Measurements from ENCODE around the gene VWC2.

The VWC2 gene

GRCh38 chr7:49885593-49886285 is 112.3 kb downstream of the VWC2 start:
- no peaks in the 10 kb centered on the region for H3K4me1 ChIP-seq (ENCODE audit: control insufficient read depth in 1 of 2, insufficient read depth in 2 of 2, low read length in 2 of 2)
- H3K27me3 ChIP-seq (ENCODE audit: low read depth, low read length): no peaks in the 10 kb centered on the region
- no peak overlapping the region for H3K4me3 ChIP-seq (ENCODE audit: low read depth in 1 of 2, low read length in 2 of 2)
- no peak overlapping the region for H3K27ac ChIP-seq (ENCODE audit: low read length)
- H3K36me3 ChIP-seq (ENCODE audit: control insufficient read depth in 1 of 2, insufficient read depth in 2 of 2, low read length in 2 of 2): no peaks in the 10 kb centered on the region
- no peaks in the 10 kb centered on the region for H3K9me3 ChIP-seq (ENCODE audit: control insufficient read depth in 1 of 2, low read length in 2 of 2)

- H3K27me3 ChIP-seq (ENCODE audit: low read depth, low read length): no peaks in the 10 kb centered on the region
- no peaks in the 10 kb centered on the region for H3K9me3 ChIP-seq (ENCODE audit: control insufficient read depth in 1 of 2, low read length in 2 of 2)
- no peaks in the 10 kb centered on the region for H3K36me3 ChIP-seq (ENCODE audit: control insufficient read depth in 1 of 2, insufficient read depth in 2 of 2, low read length in 2 of 2)
- H3K27ac ChIP-seq (ENCODE audit: low read length): no peak overlapping the region
- H3K4me1 ChIP-seq (ENCODE audit: control insufficient read depth in 1 of 2, insufficient read depth in 2 of 2, low read length in 2 of 2): no peaks in the 10 kb centered on the region
- no peak overlapping the region for H3K4me3 ChIP-seq (ENCODE audit: low read depth in 1 of 2, low read length in 2 of 2)
Observed at GRCh38 chr7:49892481-49892880, 119.0 kb downstream of the VWC2 start.

GRCh38 chr7:49893131-49893530 is 119.7 kb downstream of the VWC2 start:
- no peak overlapping the region for H3K4me3 ChIP-seq (ENCODE audit: low read depth in 1 of 2, low read length in 2 of 2)
- H3K9me3 ChIP-seq (ENCODE audit: control insufficient read depth in 1 of 2, low read length in 2 of 2): no peaks in the 10 kb centered on the region
- H3K27ac ChIP-seq (ENCODE audit: low read length): no peak overlapping the region
- no peaks in the 10 kb centered on the region for H3K36me3 ChIP-seq (ENCODE audit: control insufficient read depth in 1 of 2, insufficient read depth in 2 of 2, low read length in 2 of 2)
- H3K4me1 ChIP-seq (ENCODE audit: control insufficient read depth in 1 of 2, insufficient read depth in 2 of 2, low read length in 2 of 2): no peaks in the 10 kb centered on the region
- no peaks in the 10 kb centered on the region for H3K27me3 ChIP-seq (ENCODE audit: low read depth, low read length)

GRCh38 chr7:49894543-49894942 is 121.1 kb downstream of the VWC2 start:
- no peak overlapping the region for H3K27ac ChIP-seq (ENCODE audit: low read length)
- no peaks in the 10 kb centered on the region for H3K27me3 ChIP-seq (ENCODE audit: low read depth, low read length)
- H3K4me1 ChIP-seq (ENCODE audit: control insufficient read depth in 1 of 2, insufficient read depth in 2 of 2, low read length in 2 of 2): no peaks in the 10 kb centered on the region
- H3K36me3 ChIP-seq (ENCODE audit: control insufficient read depth in 1 of 2, insufficient read depth in 2 of 2, low read length in 2 of 2): no peaks in the 10 kb centered on the region
- no peak overlapping the region for H3K4me3 ChIP-seq (ENCODE audit: low read depth in 1 of 2, low read length in 2 of 2)
- no peaks in the 10 kb centered on the region for H3K9me3 ChIP-seq (ENCODE audit: control insufficient read depth in 1 of 2, low read length in 2 of 2)

GRCh38 chr7:49911909-49912308 is 138.5 kb downstream of the VWC2 start:
- H3K4me3 ChIP-seq (ENCODE audit: low read depth in 1 of 2, low read length in 2 of 2): no peak overlapping the region
- H3K27me3 ChIP-seq (ENCODE audit: low read depth, low read length): no peaks in the 10 kb centered on the region
- H3K36me3 ChIP-seq (ENCODE audit: control insufficient read depth in 1 of 2, insufficient read depth in 2 of 2, low read length in 2 of 2): no peaks in the 10 kb centered on the region
- no peaks in the 10 kb centered on the region for H3K9me3 ChIP-seq (ENCODE audit: control insufficient read depth in 1 of 2, low read length in 2 of 2)
- H3K4me1 ChIP-seq (ENCODE audit: control insufficient read depth in 1 of 2, insufficient read depth in 2 of 2, low read length in 2 of 2): no peaks in the 10 kb centered on the region
- no peak overlapping the region for H3K27ac ChIP-seq (ENCODE audit: low read length)

- no peak overlapping the region for H3K4me3 ChIP-seq (ENCODE audit: low read depth in 1 of 2, low read length in 2 of 2)
- H3K27ac ChIP-seq (ENCODE audit: low read length): no peak overlapping the region
- no peaks in the 10 kb centered on the region for H3K4me1 ChIP-seq (ENCODE audit: control insufficient read depth in 1 of 2, insufficient read depth in 2 of 2, low read length in 2 of 2)
- H3K36me3 ChIP-seq (ENCODE audit: control insufficient read depth in 1 of 2, insufficient read depth in 2 of 2, low read length in 2 of 2): no peaks in the 10 kb centered on the region
- H3K27me3 ChIP-seq (ENCODE audit: low read depth, low read length): no peaks in the 10 kb centered on the region
- H3K9me3 ChIP-seq (ENCODE audit: control insufficient read depth in 1 of 2, low read length in 2 of 2): no peaks in the 10 kb centered on the region
Observed at GRCh38 chr7:49926720-49927119, 153.3 kb downstream of the VWC2 start.

GRCh38 chr7:49927631-49928030 is 154.2 kb downstream of the VWC2 start:
- Histone ChIP-seq H3K4me3 (ENCODE audit: low read depth in 1 of 2, low read length in 2 of 2) (no peak overlapping the region), H3K36me3 (ENCODE audit: control insufficient read depth in 1 of 2, insufficient read depth in 2 of 2, low read length in 2 of 2) (no peaks in the 10 kb centered on the region), H3K27ac (ENCODE audit: low read length) (no peak overlapping the region), H3K4me1 (ENCODE audit: control insufficient read depth in 1 of 2, insufficient read depth in 2 of 2, low read length in 2 of 2) (no peaks in the 10 kb centered on the region), H3K27me3 (ENCODE audit: low read depth, low read length) (no peaks in the 10 kb centered on the region), H3K9me3 (ENCODE audit: control insufficient read depth in 1 of 2, low read length in 2 of 2) (no peaks in the 10 kb centered on the region)

GRCh38 chr7:49928787-49929186 is 155.3 kb downstream of the VWC2 start:
- Histone ChIP-seq H3K27ac (ENCODE audit: low read length) (no peak overlapping the region), H3K27me3 (ENCODE audit: low read depth, low read length) (no peaks in the 10 kb centered on the region), H3K4me3 (ENCODE audit: low read depth in 1 of 2, low read length in 2 of 2) (no peak overlapping the region), H3K36me3 (ENCODE audit: control insufficient read depth in 1 of 2, insufficient read depth in 2 of 2, low read length in 2 of 2) (no peaks in the 10 kb centered on the region), H3K9me3 (ENCODE audit: control insufficient read depth in 1 of 2, low read length in 2 of 2) (no peaks in the 10 kb centered on the region), H3K4me1 (ENCODE audit: control insufficient read depth in 1 of 2, insufficient read depth in 2 of 2, low read length in 2 of 2) (no peaks in the 10 kb centered on the region)

- no peak overlapping the region for H3K4me3 ChIP-seq (ENCODE audit: low read depth in 1 of 2, low read length in 2 of 2)
- H3K27me3 ChIP-seq (ENCODE audit: low read depth, low read length): no peaks in the 10 kb centered on the region
- H3K4me1 ChIP-seq (ENCODE audit: control insufficient read depth in 1 of 2, insufficient read depth in 2 of 2, low read length in 2 of 2): no peaks in the 10 kb centered on the region
- no peaks in the 10 kb centered on the region for H3K36me3 ChIP-seq (ENCODE audit: control insufficient read depth in 1 of 2, insufficient read depth in 2 of 2, low read length in 2 of 2)
- H3K9me3 ChIP-seq (ENCODE audit: control insufficient read depth in 1 of 2, low read length in 2 of 2): no peaks in the 10 kb centered on the region
- H3K27ac ChIP-seq (ENCODE audit: low read length): no peak overlapping the region
Observed at GRCh38 chr7:49931627-49932026, 158.2 kb downstream of the VWC2 start.

GRCh38 chr7:49937608-49938007 is 164.2 kb downstream of the VWC2 start:
- Histone ChIP-seq H3K36me3 (ENCODE audit: control insufficient read depth in 1 of 2, insufficient read depth in 2 of 2, low read length in 2 of 2) (no peaks in the 10 kb centered on the region), H3K27ac (ENCODE audit: low read length) (no peak overlapping the region), H3K9me3 (ENCODE audit: control insufficient read depth in 1 of 2, low read length in 2 of 2) (peaks cover 0 to 5% of the 10 kb centered on the region in 2 donors), H3K4me3 (ENCODE audit: low read depth in 1 of 2, low read length in 2 of 2) (no peak overlapping the region), H3K27me3 (ENCODE audit: low read depth, low read length) (no peaks in the 10 kb centered on the region), H3K4me1 (ENCODE audit: control insufficient read depth in 1 of 2, insufficient read depth in 2 of 2, low read length in 2 of 2) (no peaks in the 10 kb centered on the region)

Measured in muscle layer of duodenum (tissue), 2 donors.